Kidney epithelial cell (primary cell): Measurements from ENCODE around the gene SLC46A1. TPM values are rescaled to one million over a fixed set of nuclear protein-coding genes. Genes with fewer than 3 reads are reported as not detected.

ENCODE experiments used
- DNase-seq: peaks from one replicate; pipeline ENCODE4 v3.0.0-alpha.2; 2010; ENCODE audit warnings: low read depth
- H3K27me3 ChIP-seq: 2 replicates; pipeline ENCODE4 v1.6.0; 2011; ENCODE audit warnings: low read length; ENCODE audit not compliant: control insufficient read depth, insufficient read depth
- H3K36me3 ChIP-seq: 2 replicates; pipeline ENCODE4 v1.5.1; 2011; ENCODE audit warnings: low read length; ENCODE audit not compliant: control insufficient read depth, insufficient read depth
- H3K4me3 ChIP-seq: 2 replicates; pipeline ENCODE4 v1.5.1; 2011; ENCODE audit warnings: low read depth, mild to moderate bottlenecking, control low read depth, low read length
- total RNA-seq: library from RNA; depleted of rRNA; stranded (reverse); fragments of >200 nt; gene quantifications from 2 replicates; pipeline ENCODE4 v1.2.3, GENCODE V29; 2015
- TF ChIP-seq, protein P1 (sequence below): IDR thresholded peaks from 2 replicates; pipeline ENCODE4 v1.5.1; 2011; ENCODE audit warnings: mild to moderate bottlenecking, moderate library complexity, low read length, control low read depth, inconsistent platforms; ENCODE audit not compliant: insufficient read depth, poor library complexity, severe bottlenecking

SLC46A1 gene
- total RNA-seq, 1 donor from 2014 or later, result 6.2 TPM

DNA sequence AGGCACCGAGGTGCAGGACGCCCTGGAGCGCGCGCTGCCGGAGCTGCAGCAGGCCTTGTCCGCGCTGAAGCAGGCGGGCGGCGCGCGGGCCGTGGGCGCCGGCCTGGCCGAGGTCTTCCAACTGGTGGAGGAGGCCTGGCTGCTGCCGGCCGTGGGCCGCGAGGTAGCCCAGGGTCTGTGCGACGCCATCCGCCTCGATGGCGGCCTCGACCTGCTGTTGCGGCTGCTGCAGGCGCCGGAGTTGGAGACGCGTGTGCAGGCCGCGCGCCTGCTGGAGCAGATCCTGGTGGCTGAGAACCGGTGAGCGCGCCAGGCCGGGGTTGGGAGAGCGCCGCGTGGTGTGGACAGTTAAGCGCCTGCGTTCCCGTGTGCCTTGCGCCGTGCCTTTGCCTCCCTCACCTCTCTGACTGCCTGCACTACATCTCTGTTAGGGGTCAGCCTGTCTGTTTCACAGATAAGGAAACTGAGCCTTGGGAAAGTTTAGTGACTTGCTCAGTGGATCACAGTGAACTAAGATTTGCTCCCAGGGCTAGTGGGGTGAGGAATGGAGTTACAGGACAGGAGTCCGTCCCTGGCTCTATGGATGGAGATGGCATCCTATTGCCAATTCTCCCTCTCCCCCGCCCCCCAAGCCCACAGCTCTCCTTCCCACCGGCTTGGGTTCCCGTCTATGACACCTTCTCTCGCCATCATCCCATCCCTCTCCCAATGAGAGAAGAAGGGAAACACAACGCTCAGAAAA is 33.6 kb downstream of the SLC46A1 start:
- Histone ChIP-seq H3K36me3 (no peaks in the 10 kb centered on the region), H3K27me3 (peaks cover 11% of the 10 kb centered on the region), H3K4me3 (peak overlapping the region; percentile 35)
- TF ChIP-seq, protein P1, sequence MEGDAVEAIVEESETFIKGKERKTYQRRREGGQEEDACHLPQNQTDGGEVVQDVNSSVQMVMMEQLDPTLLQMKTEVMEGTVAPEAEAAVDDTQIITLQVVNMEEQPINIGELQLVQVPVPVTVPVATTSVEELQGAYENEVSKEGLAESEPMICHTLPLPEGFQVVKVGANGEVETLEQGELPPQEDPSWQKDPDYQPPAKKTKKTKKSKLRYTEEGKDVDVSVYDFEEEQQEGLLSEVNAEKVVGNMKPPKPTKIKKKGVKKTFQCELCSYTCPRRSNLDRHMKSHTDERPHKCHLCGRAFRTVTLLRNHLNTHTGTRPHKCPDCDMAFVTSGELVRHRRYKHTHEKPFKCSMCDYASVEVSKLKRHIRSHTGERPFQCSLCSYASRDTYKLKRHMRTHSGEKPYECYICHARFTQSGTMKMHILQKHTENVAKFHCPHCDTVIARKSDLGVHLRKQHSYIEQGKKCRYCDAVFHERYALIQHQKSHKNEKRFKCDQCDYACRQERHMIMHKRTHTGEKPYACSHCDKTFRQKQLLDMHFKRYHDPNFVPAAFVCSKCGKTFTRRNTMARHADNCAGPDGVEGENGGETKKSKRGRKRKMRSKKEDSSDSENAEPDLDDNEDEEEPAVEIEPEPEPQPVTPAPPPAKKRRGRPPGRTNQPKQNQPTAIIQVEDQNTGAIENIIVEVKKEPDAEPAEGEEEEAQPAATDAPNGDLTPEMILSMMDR, result no peak
- no peak for DNase-seq

GRCh38 chr17:28371245-28372202 is 34.5 kb downstream of the SLC46A1 start, which contains the start of gene SARM1:
SARM1 (plus strand) TSS chr17:28371694; CDS start chr17:28372033, 339 bp downstream.
- Histone ChIP-seq H3K27me3 (peaks cover 11% of the 10 kb centered on the region), H3K36me3 (no peaks in the 10 kb centered on the region), H3K4me3 (peak within 1 kb of the TSS; percentile 35)
- TF ChIP-seq, protein P1, result no peak
- DNase-seq, result no peak

GRCh38 chr17:28370744-28371103 is 35.3 kb downstream of the SLC46A1 start:
- Histone ChIP-seq H3K27me3 (peaks cover 11% of the 10 kb centered on the region), H3K4me3 (no peak overlapping the region), H3K36me3 (no peaks in the 10 kb centered on the region)
- TF ChIP-seq, protein P1, result no peak
- no peak for DNase-seq

DNA sequence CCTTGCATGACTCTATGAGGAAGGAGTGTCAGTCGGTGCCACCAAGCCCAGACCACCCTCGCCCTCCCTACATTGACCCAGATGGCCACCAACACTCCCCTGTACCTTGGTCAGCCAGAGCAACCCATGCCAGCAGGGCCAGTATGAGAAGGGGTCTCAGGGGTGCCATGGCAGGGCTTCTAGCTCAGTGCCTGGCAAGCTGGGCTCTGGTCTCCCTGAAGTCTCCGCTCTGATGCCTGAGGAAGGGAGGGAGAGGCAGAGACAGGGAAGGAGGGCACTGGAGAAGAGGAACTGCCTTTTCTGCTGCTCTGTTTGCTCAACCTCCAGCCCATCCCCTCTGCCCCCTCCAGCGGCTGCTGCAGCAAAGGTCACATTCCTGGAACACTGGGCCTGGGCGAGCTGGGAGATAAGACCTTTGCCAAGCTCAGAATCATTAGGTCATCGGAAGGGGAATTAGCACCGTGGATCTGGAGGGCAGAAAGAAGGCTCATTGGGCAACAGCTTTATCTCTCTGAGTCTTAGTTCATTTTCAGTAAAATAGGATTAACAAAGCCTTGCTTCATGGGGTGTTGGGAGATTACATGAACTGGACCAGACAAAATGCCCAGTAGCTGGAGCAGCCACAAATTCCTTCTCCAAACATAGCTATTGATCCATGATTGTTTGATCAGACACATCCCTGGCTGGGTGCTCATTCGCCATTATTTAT is 35.8 kb downstream of the SLC46A1 start, which contains the start of gene VTN:
VTN (minus strand) TSS at position 273 of the 709 bp plus-strand sequence; CDS start at position 169, 104 bp downstream.
- no peaks in the 10 kb centered on the region for H3K36me3 ChIP-seq
- no peak within 1 kb of the TSS for H3K4me3 ChIP-seq
- H3K27me3 ChIP-seq, result peaks cover 11% of the 10 kb centered on the region
- TF ChIP-seq, protein P1, result no peak
- DNase-seq, result no peak

DNA sequence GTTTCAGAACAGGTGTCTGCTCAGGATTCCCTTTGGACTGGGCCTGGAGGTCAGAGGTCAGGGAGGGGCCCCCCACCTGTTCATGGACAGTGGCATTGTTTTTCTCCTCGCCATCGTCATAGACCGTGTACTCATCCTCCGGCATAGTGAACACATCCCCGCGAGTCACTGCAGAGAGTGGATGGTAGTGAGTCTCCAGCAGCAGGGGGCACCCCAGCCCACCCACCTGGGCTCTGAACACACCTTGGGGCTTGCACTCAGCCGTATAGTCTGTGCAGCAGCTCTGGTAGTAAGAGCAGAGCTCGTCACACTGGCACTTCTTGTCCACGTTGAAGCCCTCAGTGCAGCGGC is 36.4 kb downstream of the SLC46A1 start:
- DNase-seq, result no peak
- Histone ChIP-seq H3K4me3 (no peak overlapping the region), H3K27me3 (peaks cover 11% of the 10 kb centered on the region), H3K36me3 (no peaks in the 10 kb centered on the region)
- TF ChIP-seq, protein P1, result no peak
